Colonic mucosa (tissue), 4 donors: Measurements from ENCODE around the gene CNST. TPM values are rescaled to one million over a fixed set of nuclear protein-coding genes. Genes with fewer than 3 reads are reported as not detected.

Experiments
- DNase-seq: peaks from one replicate; pipeline ENCODE4 v3.0.0-alpha.2; 2020
- H3K27ac ChIP-seq: fragments of 200-600 bp; one replicate; pipeline ENCODE4 v1.8.0; 2021
- H3K27me3 ChIP-seq: fragments of 200-600 bp; one replicate; pipeline ENCODE4 v1.8.0; 2021
- H3K36me3 ChIP-seq: fragments of 200-600 bp; one replicate; pipeline ENCODE4 v1.8.0; 2021
- H3K4me1 ChIP-seq: fragments of 200-600 bp; one replicate; pipeline ENCODE4 v1.8.0; 2021; ENCODE audit warnings: mild to moderate bottlenecking
- H3K4me3 ChIP-seq: fragments of 200-600 bp; one replicate; pipeline ENCODE4 v1.8.0; 2021
- H3K9ac ChIP-seq, 2 donors: one replicate each; pipeline ENCODE4 v1.7.0; 2013; ENCODE audit warnings: control low read depth in 2 of 2, low read depth in 2 of 2, low read length in 2 of 2
- H3K9me3 ChIP-seq: fragments of 200-600 bp; one replicate; pipeline ENCODE4 v1.8.0; 2021
- CTCF ChIP-seq: fragments of 200-600 bp; IDR thresholded peaks from one replicate; pipeline ENCODE4 v1.8.0; 2022; ENCODE audit warnings: antibody characterized with exemption, mild to moderate bottlenecking
- intact Hi-C: fragments of 100-400 bp; cut with DNase I; formaldehyde crosslinking; loops from one replicate; pipeline ENCODE4 v1.14.1; 2022
- total RNA-seq, 2 donors: library from RNA; stranded (reverse); fragmentation: NEBNext Ultra II Directional in 1 of 2; extraction: Animal tissue kit (Norgen Biotek cat#: 25700) in 1 of 2; gene quantifications; one replicate each; pipeline ENCODE4 v1.2.1, GENCODE V29; 2021
- donor health status: healthy.
- donor health status: DM: no; HTN: no; CAD: no.
- donor health status: DM: no; HTN: no; CAD: no.

CNST gene
- total RNA-seq, 2 donors from 2014 or later = 20.9 to 43.1 TPM

DNA sequence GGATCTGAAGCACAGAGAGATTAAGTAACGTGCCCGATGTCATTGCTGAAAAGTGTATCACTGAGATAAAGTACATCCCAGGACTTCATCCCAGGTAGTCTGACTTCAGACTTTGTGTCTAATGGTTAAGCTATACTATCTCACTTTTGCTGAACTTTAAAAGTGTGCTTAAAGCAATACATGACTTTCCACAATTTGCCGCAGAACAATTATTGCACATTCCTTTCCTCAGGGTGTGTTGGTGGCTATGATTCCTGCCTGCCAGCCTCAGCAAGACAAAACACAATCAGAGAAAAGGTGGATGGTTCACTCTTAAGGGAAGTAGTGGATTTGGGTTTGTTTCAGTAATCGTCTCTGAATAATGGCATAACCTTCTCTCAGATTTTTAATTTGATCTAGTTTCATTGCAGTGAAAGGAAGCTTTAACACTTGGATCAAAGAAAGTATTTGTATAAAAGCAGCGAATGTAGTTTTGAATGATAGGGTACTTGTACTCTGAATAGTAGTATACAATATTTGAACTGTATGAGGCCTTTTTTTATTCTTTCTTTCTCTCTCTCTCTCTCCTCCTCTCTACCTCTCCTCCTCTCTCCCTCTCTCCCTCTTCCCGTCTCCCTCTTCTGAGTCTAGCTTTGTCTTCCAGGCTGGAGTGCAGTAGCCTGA, 47.0 kb downstream of the CNST start:
- Histone ChIP-seq H3K36me3 (no peaks in the 10 kb centered on the region), H3K4me3 (no peak overlapping the region), H3K4me1 (no peaks in the 10 kb centered on the region), H3K9me3 (no peaks in the 10 kb centered on the region), H3K27ac (no peak overlapping the region), H3K27me3 (no peaks in the 10 kb centered on the region), H3K9ac (no peak overlapping the region)
- intact Hi-C loops = loop anchor here (10.0 kb wide), 1 partner anchor 108 kb away; the partner anchor contains the start of gene SMYD3
- no peak for DNase-seq
- TF ChIP-seq CTCF = no peak

GRCh38 chr1:246617156-246617555, 50.9 kb downstream of the CNST start:
- H3K4me1 ChIP-seq = no peaks in the 10 kb centered on the region
- H3K4me3 ChIP-seq = no peak overlapping the region
- no peak for DNase-seq
- H3K27ac ChIP-seq = no peak overlapping the region
- no peaks in the 10 kb centered on the region for H3K27me3 ChIP-seq
- intact Hi-C loops = loop anchor here (10.0 kb wide), 1 partner anchor 112 kb away; the partner anchor contains the start of gene SMYD3
- no peak overlapping the region for H3K9ac ChIP-seq
- H3K9me3 ChIP-seq = no peaks in the 10 kb centered on the region
- H3K36me3 ChIP-seq = no peaks in the 10 kb centered on the region
- TF ChIP-seq CTCF = no peak

DNA sequence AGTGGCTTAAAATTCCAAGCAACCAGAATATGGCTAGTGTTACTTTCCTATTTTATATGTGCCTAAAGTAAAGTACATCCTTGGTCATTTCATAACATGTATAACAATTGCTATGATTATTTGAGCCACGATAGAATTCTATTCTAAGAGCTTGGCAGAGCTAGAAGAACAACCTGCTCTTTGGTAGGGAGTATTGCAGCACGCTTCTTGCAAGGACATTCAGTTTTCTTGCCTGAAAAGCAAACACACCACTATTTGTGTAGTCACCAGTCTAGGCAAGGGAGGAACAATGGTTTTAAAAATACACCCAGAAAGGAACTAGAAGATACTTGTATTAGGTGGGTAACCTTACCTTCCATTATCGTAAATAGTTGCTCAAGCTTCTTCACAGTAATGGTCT, 51.5 kb downstream of the CNST start:
- intact Hi-C loops = loop anchor here (10.0 kb wide), 1 partner anchor 113 kb away; the partner anchor contains the start of gene SMYD3
- Histone ChIP-seq H3K9me3 (no peaks in the 10 kb centered on the region), H3K27ac (no peak overlapping the region), H3K9ac (no peak overlapping the region), H3K4me3 (no peak overlapping the region), H3K27me3 (no peaks in the 10 kb centered on the region), H3K4me1 (no peaks in the 10 kb centered on the region), H3K36me3 (no peaks in the 10 kb centered on the region)
- TF ChIP-seq CTCF = no peak
- peak; percentile 2 for DNase-seq

DNA sequence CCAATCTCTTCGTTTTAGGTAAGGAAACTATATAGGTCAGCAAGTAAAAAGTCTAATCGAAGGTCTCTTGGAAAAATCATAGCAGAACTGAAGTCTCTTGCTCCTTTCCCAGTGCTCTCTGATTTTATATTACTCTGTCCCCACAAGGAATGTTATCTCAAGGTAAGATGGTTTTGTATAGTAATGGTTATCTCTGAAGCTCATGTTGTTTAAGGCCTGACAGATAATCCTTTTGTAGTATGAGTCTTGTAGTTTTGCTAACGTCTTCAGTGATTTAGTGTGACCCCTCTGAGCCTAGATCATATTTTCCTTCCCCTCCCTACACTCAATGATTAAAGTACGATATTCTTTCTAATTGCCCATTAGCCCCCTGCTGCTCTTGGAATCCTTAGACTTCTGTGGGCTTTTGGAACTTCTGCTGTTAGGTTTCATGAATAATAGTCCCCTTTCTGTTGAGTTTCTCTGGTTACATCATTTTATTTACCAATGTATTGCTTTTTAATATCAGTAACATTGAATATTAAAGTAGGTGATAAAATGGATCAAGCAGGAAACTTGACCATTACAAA, 52.1 kb downstream of the CNST start:
- H3K36me3 ChIP-seq = no peaks in the 10 kb centered on the region
- no peak for TF ChIP-seq CTCF
- intact Hi-C loops = loop anchor here (10.0 kb wide), 1 partner anchor 114 kb away; the partner anchor contains the start of gene SMYD3
- no peak for DNase-seq
- no peaks in the 10 kb centered on the region for H3K4me1 ChIP-seq
- H3K27me3 ChIP-seq = no peaks in the 10 kb centered on the region
- H3K27ac ChIP-seq = no peak overlapping the region
- H3K9me3 ChIP-seq = no peaks in the 10 kb centered on the region
- H3K9ac ChIP-seq = no peak overlapping the region
- H3K4me3 ChIP-seq = no peak overlapping the region

DNA sequence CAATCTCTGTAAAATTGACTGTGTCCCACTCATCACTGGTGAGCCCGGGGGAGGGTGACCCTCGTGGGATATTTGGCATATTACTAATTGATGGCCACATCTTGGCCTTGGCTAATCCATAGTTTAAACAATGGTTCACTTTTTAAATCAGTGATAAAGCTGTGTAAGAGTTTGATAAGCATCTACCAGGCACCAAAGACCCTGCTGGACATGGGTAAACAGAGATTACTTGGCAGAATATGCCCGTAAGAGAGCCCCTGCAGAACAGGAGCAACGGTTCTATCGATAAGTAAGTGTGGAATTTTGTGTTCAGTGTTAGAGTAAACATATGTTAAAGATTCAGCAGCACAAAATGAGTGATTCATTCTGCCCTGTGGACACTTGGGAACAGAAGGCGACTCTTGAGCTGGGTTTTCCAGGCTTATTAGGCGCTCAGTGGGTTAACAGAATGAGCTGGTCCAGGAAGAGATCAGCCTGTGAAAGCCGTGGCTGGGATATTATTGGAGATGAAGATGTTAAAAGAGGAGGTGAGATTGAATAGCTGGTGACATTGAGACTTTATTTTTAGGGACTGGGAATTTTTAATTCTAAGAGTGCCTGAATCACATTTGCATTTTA, 55.9 kb downstream of the CNST start:
- Histone ChIP-seq H3K27ac (no peak overlapping the region), H3K36me3 (no peaks in the 10 kb centered on the region)

More for the DNA sequence above, 55.9 kb downstream of the CNST start:
- peak; percentile 4 for DNase-seq
- Histone ChIP-seq H3K9me3 (no peaks in the 10 kb centered on the region), H3K27me3 (no peaks in the 10 kb centered on the region), H3K4me1 (no peaks in the 10 kb centered on the region), H3K9ac (no peak overlapping the region), H3K4me3 (no peak overlapping the region)
- intact Hi-C loops = no loop called here
- no peak for TF ChIP-seq CTCF
